Measurements from ENCODE around the gene FNDC8. TPM values are rescaled to one million over a fixed set of nuclear protein-coding genes. Genes with fewer than 3 reads are reported as not detected.
"Not testable (repeated sequence)": the region's sequence is repeated elsewhere in the genome, so short reads cannot be mapped to it uniquely, and the experiment has no call there.

The FNDC8 gene
- total RNA-seq, 1 experiment from 2014 or later, result 0.55 TPM

GRCh38 chr17:35164716-35165115, 43.3 kb downstream of the FNDC8 start:
- DNase-seq, result no peak
- no peaks in the 10 kb centered on the region for H3K36me3 ChIP-seq (replicated peaks; ENCODE audit: control insufficient read depth, insufficient read depth, low read length)
- H3K27me3 ChIP-seq (ENCODE audit: control insufficient read depth, insufficient read depth, low read length), result no peaks in the 10 kb centered on the region
- H3K4me3 ChIP-seq (ENCODE audit: insufficient read depth, low read depth, low read length), result no peak overlapping the region

GRCh38 chr17:35166526-35166925, 45.1 kb downstream of the FNDC8 start:
- Histone ChIP-seq H3K27me3 (ENCODE audit: control insufficient read depth, insufficient read depth, low read length) (no peaks in the 10 kb centered on the region), H3K36me3 (replicated peaks; ENCODE audit: control insufficient read depth, insufficient read depth, low read length) (no peaks in the 10 kb centered on the region), H3K4me3 (ENCODE audit: insufficient read depth, low read depth, low read length) (no peak overlapping the region)
- DNase-seq, result no peak

- H3K36me3 ChIP-seq (replicated peaks; ENCODE audit: control insufficient read depth, insufficient read depth, low read length), result no peaks in the 10 kb centered on the region
- no peaks in the 10 kb centered on the region for H3K27me3 ChIP-seq (ENCODE audit: control insufficient read depth, insufficient read depth, low read length)
- no peak for DNase-seq
- no peak overlapping the region for H3K4me3 ChIP-seq (ENCODE audit: insufficient read depth, low read depth, low read length)
These were observed 45.6 kb downstream of the FNDC8 start for GRCh38 chr17:35167046-35167445.

GRCh38 chr17:35167666-35168065, 46.3 kb downstream of the FNDC8 start:
- DNase-seq, result no peak
- no peaks in the 10 kb centered on the region for H3K27me3 ChIP-seq (ENCODE audit: control insufficient read depth, insufficient read depth, low read length)
- H3K4me3 ChIP-seq (ENCODE audit: insufficient read depth, low read depth, low read length), result no peak overlapping the region
- H3K36me3 ChIP-seq (replicated peaks; ENCODE audit: control insufficient read depth, insufficient read depth, low read length), result no peaks in the 10 kb centered on the region

GRCh38 chr17:35169835-35170363, 48.5 kb downstream of the FNDC8 start:
- no peaks in the 10 kb centered on the region for H3K27me3 ChIP-seq (ENCODE audit: control insufficient read depth, insufficient read depth, low read length)
- no peak overlapping the region for H3K4me3 ChIP-seq (ENCODE audit: insufficient read depth, low read depth, low read length)
- no peaks in the 10 kb centered on the region for H3K36me3 ChIP-seq (replicated peaks; ENCODE audit: control insufficient read depth, insufficient read depth, low read length)
- no peak for DNase-seq

- DNase-seq, result no peak
- no peaks in the 10 kb centered on the region for H3K27me3 ChIP-seq (ENCODE audit: control insufficient read depth, insufficient read depth, low read length)
- H3K36me3 ChIP-seq (replicated peaks; ENCODE audit: control insufficient read depth, insufficient read depth, low read length), result no peaks in the 10 kb centered on the region
- no peak overlapping the region for H3K4me3 ChIP-seq (ENCODE audit: insufficient read depth, low read depth, low read length)
These were observed 49.8 kb downstream of the FNDC8 start for GRCh38 chr17:35170968-35171771.

- Histone ChIP-seq H3K27me3 (ENCODE audit: control insufficient read depth, insufficient read depth, low read length) (no peaks in the 10 kb centered on the region), H3K4me3 (ENCODE audit: insufficient read depth, low read depth, low read length) (no peak overlapping the region), H3K36me3 (replicated peaks; ENCODE audit: control insufficient read depth, insufficient read depth, low read length) (no peaks in the 10 kb centered on the region)
- DNase-seq, result no peak
These were observed 50.4 kb downstream of the FNDC8 start for GRCh38 chr17:35171834-35172233.

GRCh38 chr17:35172321-35172720, 50.9 kb downstream of the FNDC8 start:
- not testable (repeated sequence) for DNase-seq; H3K36me3 ChIP-seq (replicated peaks; ENCODE audit: control insufficient read depth, insufficient read depth, low read length); H3K4me3 ChIP-seq (ENCODE audit: insufficient read depth, low read depth, low read length); H3K27me3 ChIP-seq (ENCODE audit: control insufficient read depth, insufficient read depth, low read length)

GRCh38 chr17:35174835-35175334, 53.5 kb downstream of the FNDC8 start:
- no peak for DNase-seq
- H3K36me3 ChIP-seq (replicated peaks; ENCODE audit: control insufficient read depth, insufficient read depth, low read length), result no peaks in the 10 kb centered on the region
- H3K4me3 ChIP-seq (ENCODE audit: insufficient read depth, low read depth, low read length), result no peak overlapping the region

GRCh38 chr17:35175638-35176415, 54.4 kb downstream of the FNDC8 start:
- Histone ChIP-seq H3K27me3 (ENCODE audit: control insufficient read depth, insufficient read depth, low read length) (no peaks in the 10 kb centered on the region), H3K36me3 (replicated peaks; ENCODE audit: control insufficient read depth, insufficient read depth, low read length) (no peaks in the 10 kb centered on the region), H3K4me3 (ENCODE audit: insufficient read depth, low read depth, low read length) (no peak overlapping the region)
- DNase-seq, result no peak

More at GRCh38 chr17:35174835-35175334, 53.5 kb downstream of the FNDC8 start:
- H3K27me3 ChIP-seq (ENCODE audit: control insufficient read depth, insufficient read depth, low read length), result no peaks in the 10 kb centered on the region

- no peaks in the 10 kb centered on the region for H3K36me3 ChIP-seq (replicated peaks; ENCODE audit: control insufficient read depth, insufficient read depth, low read length)
- H3K27me3 ChIP-seq (ENCODE audit: control insufficient read depth, insufficient read depth, low read length), result no peaks in the 10 kb centered on the region
- no peak overlapping the region for H3K4me3 ChIP-seq (ENCODE audit: insufficient read depth, low read depth, low read length)
- DNase-seq, result no peak
These were observed 55.5 kb downstream of the FNDC8 start for GRCh38 chr17:35176897-35177296.

GRCh38 chr17:35179379-35179778, 58.0 kb downstream of the FNDC8 start:
- H3K4me3 ChIP-seq (ENCODE audit: insufficient read depth, low read depth, low read length); H3K27me3 ChIP-seq (ENCODE audit: control insufficient read depth, insufficient read depth, low read length); DNase-seq; H3K36me3 ChIP-seq (replicated peaks; ENCODE audit: control insufficient read depth, insufficient read depth, low read length): not testable (repeated sequence)
